Activated CD8-positive, alpha-beta memory T cell treated with anti-CD3 and anti-CD28 coated beads, Interleukin-2, amount 50 U/mL, for 48 hours (primary cell): ENCODE results near the gene CD63.

ENCODE experiments used
- DNase-seq: peaks from one replicate; pipeline ENCODE4 v3.0.0-alpha.2; 2020

The CD63 gene

GRCh38 chr12:55720071-55720564, 8.7 kb downstream of the CD63 start, which contains the start of gene RDH5:
Gene RDH5 (plus strand): TSS chr12:55720393. CDS start chr12:55721185, 792 bp downstream.
- DNase-seq: no peak

DNA sequence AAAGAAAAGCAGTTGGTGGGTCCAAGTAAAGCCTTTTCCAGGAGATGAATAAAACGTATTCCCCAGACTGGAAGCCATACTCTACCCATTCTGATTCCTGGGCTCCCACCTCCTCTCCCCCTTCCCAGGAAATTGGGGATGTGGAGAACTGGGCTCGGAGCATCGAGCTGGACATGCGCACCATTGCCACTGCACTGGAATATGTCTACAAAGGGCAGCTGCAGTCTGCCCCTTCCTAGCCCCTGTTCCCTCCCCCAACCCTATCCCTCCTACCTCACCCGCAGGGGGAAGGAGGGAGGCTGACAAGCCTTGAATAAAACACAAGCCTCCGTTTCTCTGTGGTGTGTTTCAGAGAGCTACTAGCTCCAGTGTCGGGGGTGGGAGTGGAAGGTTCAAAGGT, 9.4 kb downstream of the CD63 start:
- no peak for DNase-seq

DNA sequence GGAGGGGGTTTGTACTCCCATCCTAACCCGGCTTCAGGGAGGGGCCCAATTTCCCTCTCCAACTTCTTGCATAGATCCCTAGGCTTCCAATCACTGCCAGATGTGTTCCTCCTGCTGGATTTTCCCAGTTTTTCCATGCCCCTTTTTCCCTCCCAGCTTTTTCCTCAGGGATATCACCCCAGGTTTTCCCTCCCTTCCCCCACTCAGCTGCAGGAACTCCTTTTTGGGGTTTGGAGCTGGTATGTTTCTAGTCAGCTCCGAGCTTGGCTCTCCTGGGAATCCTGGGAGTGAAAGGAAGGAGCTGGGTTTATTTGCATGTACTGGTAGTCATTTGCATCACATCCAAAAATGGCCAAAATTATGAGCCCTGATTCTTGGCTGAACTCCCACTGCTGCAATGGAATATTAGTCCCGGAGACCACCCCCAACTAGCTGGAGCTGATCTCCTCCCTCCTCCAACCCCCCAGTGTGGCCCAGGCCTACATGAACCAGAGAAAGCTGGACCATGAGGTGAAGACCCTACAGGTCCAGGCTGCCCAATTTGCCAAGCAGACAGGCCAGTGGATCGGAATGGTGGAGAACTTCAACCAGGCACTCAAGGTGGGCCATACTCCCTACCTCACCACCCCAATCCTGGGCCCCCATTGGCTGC, 10.1 kb downstream of the CD63 start:
- DNase-seq: no peak

DNA sequence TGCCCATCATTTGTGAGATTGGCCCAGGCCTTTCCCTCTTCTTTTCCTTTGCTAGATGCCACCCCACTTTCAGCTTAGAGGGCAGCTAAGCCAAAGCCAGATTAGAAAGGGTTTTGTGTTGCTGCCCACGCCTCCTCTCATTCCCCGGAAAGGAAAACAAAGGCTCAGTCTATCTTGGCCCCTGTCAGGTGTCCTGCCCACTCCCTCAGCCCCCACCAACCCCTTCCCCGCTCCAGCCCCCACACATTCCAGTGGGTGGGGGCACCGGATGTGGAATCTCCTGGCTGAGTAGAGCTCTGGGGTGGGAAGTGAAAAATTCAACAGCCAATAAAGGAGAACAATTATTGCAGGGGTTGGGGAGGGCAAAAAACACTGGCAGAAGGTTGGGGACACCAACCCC, 10.8 kb downstream of the CD63 start:
- no peak for DNase-seq

- no peak for DNase-seq
These were observed 11.5 kb downstream of the CD63 start for GRCh38 chr12:55717011-55718007.

DNA sequence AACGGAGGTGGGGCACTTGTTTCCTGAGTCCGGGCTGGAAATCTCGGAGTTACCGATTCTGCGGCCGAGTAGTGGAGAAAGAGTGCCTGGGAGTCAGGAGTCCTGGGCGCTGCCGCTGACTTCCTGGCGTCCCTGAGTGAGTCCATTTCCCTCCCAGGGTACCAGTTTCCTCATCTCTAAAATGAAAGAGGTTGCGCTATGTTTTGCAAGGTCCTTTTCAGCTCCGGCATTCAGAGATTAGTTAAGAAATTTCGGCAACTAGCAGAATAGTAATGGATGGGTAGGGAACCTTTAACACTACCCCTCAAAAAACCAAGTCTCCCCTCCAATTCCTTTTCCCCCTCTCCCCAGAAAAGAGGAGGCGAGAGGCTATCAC, 12.2 kb downstream of the CD63 start:
- no peak for DNase-seq

- DNase-seq: peak; percentile 99
These were observed 12.8 kb downstream of the CD63 start, which contains the start of gene BLOC1S1 for GRCh38 chr12:55715833-55716581. Gene BLOC1S1 (plus strand): TSS chr12:55716046. CDS start chr12:55716052, 6 bp downstream.

- DNase-seq: no peak
These were observed 13.5 kb downstream of the CD63 start for GRCh38 chr12:55715169-55715764.

GRCh38 chr12:55713721-55714120, 15.1 kb downstream of the CD63 start:
- no peak for DNase-seq

GRCh38 chr12:55712700-55713415, 16.0 kb downstream of the CD63 start:
- no peak for DNase-seq

GRCh38 chr12:55711786-55712553, 16.8 kb downstream of the CD63 start:
- no peak for DNase-seq

DNA sequence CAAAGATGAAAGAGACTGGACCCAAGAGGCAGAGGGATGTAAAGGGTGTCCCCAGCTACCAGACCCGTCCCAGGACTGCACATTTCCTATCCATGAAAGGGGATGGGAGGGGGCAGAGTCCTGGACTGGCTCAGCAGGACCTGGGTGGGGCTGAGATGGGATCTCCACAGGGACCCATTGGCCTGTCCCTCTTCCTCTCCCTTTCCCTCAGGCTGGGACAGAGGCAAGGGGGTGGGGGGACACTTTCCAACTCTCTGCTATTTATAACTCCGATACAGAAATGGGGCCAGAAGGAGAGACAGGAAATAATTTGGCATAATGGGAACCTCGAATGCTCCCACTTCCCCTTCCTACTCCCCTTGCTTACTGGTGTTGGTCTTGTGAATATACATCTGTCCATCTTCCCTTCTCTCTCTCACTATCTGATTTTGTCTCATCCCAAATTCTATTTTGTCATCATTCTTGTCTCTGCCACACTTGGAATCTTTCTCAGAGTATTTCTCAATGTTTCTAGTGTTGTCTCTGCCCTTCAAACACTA, 20.0 kb downstream of the CD63 start:
- DNase-seq: no peak

- DNase-seq: peak; percentile 76
These were observed 20.7 kb downstream of the CD63 start, which contains the start of gene ITGA7 for GRCh38 chr12:55707841-55708694. Gene ITGA7 (minus strand): TSS chr12:55707904. CDS start chr12:55707682, 222 bp downstream.

DNA sequence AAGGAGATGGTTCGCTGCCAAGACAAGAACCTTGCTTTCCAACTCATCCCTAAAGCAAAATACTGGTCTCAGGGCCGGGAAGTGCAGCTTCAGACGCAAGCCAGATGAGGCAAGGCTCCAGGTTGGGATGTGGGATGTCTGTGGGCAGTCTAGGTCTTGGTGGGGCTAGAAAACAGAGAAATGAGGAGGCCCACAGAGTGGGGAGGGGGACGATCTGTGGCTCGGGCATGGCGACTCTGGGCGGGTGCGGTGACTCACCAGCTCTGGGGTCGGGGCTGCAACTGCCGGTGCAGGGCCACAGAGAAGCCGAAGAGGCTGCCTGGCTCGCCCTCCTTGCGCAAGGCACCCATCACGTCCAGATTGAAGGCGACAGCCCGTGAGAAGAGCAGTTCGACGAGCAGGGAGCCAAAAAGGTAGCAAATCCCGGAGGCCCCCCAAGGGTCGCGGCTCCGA, 21.6 kb downstream of the CD63 start:
- no peak for DNase-seq

GRCh38 chr12:55706568-55707218, 22.1 kb downstream of the CD63 start:
- DNase-seq: no peak

GRCh38 chr12:55705782-55706402, 22.9 kb downstream of the CD63 start:
- no peak for DNase-seq

- DNase-seq: no peak
These were observed 23.7 kb downstream of the CD63 start for GRCh38 chr12:55704824-55705718.
